NCI-H82 treated with DMSO at 0.1 percent for 48 hours (cell line): ENCODE measurements around the gene ITFG1.
"Not testable (repeated sequence)": the region's sequence is repeated elsewhere in the genome, so short reads cannot be mapped to it uniquely, and the experiment has no call there.

Source experiments
- DNase-seq: peaks from one replicate; lab custom pipeline; 2025; ENCODE audit not compliant: unreplicated experiment; lab: John Stamatoyannopoulos, UW

The ITFG1 gene

DNA sequence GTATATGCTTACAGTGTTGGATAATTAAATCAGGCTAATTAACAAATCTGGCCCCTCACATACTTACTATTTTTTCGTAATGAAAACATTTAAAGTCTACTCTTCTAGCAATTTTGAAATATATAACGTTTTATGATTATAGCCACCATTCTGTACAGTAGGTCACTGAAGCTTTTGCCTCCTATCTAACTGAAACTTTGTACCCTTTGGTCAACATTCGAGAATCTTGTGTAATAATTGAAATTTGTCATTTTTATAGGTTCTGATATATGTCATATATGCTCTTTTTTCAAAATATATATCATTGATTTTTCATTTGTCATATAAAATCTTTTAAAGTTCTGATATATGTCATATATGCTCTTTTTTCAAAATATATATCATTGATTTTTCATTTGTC lies 12.9 kb upstream of the ITFG1 start:
- DNase-seq, result no peak

DNA sequence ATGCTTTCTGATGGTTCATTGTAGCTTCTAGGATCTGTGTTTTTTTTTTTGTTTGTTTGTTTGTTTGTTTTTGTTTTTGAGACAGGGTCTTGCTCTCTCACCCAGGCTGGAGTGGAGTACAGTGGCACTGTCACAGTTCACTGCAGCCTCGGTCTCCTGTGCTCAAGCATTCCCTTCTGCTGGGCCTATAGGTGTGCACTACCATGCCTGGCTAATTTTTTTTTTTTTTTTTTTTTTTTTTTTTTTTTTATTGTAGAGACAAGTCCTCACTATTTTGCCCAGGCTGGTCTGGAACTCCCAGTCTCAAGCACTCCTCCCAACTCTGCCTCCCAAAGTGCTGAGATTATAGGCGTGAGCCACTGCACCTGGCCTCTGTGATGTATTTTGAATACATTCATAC lies 12.1 kb upstream of the ITFG1 start:
- DNase-seq, result not testable (repeated sequence)

- no peak for DNase-seq
Observed at GRCh38 chr16:47470810-47471209, 9.9 kb upstream of the ITFG1 start.

GRCh38 chr16:47470211-47470610 lies 9.3 kb upstream of the ITFG1 start:
- DNase-seq, result no peak

DNA sequence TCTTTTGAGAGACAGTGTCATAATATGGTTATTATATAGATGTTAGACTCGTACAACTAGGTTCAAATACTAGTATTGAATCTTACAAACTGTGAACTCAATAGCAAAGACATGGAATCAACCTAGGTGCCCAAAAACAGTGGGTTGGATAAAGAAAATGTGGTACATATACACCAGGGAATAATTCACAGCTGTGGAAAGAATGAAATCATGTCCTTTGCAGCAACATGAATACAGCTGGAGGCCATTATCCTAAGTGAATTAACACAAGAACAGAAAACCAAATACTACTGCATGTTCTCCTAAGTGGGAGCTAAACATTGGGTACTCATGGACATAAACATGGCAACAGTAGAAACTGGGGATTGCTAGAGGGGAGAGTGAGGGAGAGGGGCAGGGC lies 8.4 kb upstream of the ITFG1 start:
- DNase-seq, result no peak

DNA sequence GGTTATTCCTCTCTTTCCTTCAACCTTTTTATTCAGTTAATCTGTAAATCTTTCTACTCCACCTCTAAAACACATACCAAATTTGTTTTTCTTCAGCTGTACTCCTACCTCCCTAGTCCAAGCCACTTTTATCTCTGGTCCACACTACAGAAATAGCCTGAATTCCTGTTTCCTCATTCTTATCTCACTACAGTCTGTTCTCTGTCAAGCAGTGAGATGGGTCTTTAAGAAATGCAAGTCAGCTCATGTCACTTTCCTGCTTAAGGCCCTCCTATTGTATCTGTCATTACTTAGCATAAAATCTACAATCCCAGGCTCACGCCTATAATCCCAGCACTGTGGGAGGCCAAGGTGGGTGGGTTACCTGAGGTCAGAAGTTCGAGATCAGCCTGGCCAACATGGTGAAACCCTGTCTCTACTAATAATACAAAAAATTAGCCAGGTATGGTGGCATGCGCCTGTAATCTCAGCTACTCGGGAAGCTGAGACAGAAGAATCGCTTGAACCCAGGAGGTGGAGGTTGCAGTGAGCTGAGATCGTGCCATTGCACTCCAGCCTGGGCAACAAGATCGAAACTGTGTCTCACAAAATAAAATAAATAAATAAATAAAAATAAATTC lies 7.3 kb upstream of the ITFG1 start:
- DNase-seq, result not testable (repeated sequence)

GRCh38 chr16:47467501-47467900 lies 6.6 kb upstream of the ITFG1 start:
- DNase-seq, result no peak

DNA sequence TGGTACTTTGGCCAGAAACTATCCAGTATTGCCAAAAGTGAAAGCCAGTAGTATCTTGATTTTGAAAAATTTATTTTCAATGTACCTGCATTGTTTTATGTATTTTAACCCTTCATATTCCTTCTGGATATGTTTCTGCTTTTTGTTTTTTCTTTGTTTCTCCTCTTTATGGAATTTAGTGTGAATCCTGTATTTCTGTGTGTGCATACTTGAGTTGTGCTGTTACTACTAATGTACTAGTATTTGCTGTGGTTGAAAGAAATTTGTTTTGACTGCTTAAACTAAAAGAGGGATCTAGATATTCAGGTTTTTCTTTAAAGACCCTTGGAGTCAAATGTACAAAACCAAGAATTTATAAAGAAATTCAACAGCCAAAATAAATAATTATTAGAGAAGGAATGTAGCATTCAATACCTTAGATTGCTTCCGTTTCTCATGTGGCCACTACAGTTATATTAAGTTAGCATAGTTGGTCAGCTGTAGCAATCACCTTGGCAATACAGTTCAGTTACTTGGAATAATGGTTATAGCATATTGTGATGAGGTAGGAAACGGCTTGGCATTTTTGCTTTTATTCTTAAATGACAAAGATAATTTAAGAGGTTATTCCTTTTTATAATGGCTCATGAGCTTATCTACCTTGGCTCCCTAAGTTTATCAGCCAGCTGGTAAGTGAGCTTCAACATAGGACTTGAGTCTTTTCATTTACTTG lies 5.2 kb upstream of the ITFG1 start:
- no peak for DNase-seq

DNA sequence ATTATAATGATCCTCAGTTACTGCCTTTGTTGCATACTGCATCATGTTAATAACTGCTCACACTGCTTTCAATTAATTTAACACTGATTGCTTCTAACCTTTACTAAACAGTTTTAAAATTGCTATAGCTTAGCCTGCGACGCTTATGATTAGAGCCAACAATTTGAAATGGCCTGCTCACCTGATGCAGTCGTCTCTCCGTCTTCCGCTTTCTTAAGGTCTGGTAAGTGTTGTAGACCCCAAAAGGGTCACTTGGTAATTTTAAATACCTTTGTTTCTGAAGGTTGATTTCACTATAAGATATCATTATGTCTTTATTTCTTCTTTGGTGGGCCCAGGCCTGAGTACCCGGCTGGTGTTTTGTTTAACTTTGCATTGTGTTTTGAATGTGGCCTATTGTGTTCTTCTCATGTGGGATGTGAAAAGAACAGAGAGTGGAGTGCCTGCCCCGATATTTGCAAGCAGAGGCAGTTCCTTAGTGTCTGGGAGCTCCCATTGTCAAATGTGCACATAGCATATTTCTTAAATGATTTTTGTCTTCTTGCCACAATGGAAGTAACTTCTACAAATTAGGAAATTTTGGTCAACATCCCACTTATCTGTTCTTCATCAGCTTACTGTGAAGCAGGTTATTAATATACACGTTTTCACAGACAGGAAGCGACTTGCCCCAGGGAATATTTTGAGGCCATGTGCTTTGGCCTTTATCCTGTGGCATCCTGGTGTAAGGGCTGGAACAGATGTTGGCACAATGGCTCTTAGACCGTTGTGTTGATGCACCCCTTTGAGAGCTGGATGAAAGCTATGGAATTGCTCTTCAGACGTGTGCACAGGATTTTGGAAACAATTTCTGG lies 3.1 kb upstream of the ITFG1 start:
- DNase-seq, result no peak

DNA sequence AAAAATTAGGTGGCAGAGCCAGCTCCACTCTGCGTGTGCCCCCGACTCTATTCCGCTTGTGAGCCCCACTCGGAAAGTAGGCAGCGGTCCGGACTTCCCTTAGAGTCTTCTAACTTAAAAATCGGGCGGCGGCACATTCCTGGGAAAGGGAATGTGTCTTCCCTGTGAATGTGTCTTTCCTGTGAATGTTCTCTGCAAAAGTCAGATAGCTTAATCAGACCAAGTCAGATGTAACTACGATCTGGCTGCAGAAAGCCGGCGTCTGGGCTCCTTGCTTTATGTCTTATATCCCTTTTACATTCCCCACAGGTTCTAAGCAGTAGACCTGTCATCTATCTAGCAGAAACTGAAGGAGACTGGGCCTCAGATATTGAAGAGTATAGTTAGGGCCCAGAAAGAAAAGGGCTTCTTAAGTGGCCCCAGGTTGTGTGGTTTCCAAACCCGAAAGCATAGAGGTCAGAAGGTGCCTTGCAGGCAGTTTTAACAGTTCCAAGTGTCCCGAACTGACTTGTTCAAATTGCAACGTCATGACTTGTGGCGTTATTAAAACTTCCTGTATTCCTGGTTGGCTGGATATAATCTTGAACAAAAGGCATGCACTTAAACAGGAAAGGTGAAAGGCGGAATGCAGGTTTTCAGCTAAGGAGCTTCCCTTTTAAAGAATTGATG lies 869 bp upstream of the ITFG1 start:
- peak; percentile 1 for DNase-seq

DNA sequence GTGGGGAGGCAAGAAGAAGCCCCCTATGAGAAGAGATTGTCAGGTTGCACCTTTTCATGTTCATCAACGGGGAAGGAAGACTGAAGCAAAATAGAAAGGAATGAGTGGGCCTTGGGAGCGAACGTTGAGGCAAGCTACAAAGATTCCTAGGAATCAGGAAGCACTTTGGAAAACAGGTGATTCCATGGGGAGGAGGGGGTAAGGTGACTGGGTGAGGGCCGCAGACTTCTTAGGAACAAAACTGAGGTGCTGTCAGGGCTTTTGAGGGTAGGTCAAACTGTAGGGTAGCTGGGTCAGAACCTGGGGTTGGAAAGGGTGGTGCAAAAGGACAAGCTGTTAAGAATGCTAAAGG lies 528 bp downstream of the ITFG1 start:
- no peak for DNase-seq

GRCh38 chr16:47459603-47460002 lies 1.3 kb downstream of the ITFG1 start:
- DNase-seq, result no peak

DNA sequence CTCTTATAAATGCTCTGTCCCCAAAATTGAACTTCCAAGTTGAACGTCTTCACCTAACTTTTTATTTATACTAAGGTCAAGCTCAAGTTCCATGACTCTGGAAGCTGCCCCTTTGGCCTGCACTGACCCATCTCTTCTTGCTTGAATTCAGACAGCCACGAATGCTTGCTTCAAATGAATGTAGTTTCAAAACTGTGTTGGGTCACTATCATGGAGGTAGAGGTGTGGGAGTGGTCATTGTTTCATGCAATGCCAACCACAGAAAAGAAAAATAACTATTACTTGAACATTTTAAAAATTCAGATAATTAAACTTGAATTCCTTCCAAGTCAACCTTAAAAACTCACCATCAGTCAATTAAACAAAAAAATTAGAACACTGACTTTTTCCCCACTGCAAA lies 2.5 kb downstream of the ITFG1 start:
- no peak for DNase-seq

GRCh38 chr16:47449788-47450187 lies 11.1 kb downstream of the ITFG1 start:
- DNase-seq, result no peak

DNA sequence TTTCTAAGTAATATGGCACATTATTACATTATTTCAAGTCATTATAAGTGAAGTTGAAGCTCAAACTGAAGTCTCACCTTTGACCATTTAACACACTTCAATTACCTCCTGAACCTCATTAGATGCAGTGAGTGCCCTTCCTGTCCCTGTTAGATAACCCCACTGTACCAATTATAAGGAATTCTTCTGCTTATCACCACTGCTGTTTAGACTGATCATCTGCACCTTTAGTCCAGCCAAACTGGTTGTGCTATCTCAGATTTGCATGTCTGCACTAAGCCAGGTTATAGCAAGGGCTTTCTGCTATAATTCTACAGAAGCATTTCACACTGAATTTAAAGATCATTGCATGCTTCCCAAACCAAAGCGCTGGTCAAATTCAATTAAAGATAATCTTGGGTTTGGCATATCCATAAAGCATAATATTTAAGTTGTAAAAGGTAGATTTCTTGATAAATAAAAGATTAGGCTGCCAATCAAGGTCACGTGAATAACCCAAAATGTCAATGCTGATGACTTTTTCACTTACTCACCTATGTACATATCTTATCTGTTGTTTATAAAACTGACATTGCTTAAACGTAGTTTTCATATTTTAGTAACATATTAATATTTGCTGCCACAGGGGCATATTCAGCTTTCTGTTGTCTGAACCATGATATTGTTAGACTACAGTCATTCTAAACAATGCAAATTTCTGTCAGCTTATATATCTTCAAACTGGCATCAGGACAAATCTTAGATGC lies 11.9 kb downstream of the ITFG1 start:
- DNase-seq, result no peak

- DNase-seq, result no peak
Observed at GRCh38 chr16:47446431-47446830, 14.4 kb downstream of the ITFG1 start.

GRCh38 chr16:47442884-47443283 lies 18.0 kb downstream of the ITFG1 start:
- DNase-seq, result not testable (repeated sequence)

DNA sequence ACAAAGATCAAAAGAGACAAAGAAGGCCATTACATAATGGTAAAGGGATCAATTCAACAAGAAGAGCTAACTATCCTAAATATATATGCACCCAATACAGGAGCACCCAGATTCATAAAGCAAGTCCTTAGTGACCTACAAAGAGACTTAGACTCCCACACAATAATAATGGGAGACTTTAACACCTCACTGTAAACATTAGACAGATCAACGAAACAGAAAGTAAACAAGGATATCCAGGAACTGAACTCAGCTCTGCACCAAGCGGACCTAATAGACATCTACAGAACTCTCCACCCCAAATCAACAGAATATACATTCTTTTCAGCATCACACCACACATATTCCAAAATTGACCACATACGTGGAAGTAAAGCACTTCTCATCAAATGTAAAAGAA lies 20.8 kb downstream of the ITFG1 start:
- not testable (repeated sequence) for DNase-seq

- DNase-seq, result not testable (repeated sequence)
Observed at GRCh38 chr16:47434274-47434673, 26.6 kb downstream of the ITFG1 start.

DNA sequence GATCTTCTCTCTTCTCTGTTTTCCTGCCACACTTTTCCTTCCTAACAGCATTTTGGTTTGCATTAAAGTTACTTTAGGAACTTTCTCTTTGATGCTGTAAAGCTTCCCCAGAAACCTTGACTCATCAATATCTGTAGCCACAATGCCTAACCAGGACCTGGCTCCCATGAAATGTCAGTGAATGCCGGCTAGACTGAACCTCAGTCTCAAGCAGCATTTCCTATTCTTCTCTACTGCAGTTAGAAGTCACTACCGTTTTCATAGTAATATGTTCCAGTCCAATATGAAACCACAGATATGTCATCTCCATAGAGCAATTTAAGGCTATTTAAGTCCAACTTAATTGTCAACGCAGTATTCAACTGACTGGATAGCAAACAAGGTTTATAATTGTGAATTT lies 28.9 kb downstream of the ITFG1 start:
- DNase-seq, result no peak

DNA sequence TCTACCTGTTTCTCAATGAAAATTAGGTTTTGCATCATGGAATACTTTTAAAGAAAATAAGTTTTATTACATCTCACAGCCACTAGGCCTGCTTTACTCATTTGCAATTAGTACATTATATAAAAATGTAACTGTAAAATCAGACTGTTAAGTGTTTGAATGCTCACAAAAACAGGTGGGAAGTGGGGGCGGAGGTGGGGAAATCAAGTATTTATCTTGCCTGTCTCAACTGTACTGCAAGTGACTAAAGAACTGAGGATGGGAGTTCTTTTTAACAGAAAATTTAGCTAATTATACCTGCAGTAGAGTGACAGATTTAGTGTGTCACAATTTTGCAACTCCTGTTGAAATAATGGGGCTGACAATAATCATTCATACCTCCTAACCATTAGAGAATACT lies 34.1 kb downstream of the ITFG1 start:
- DNase-seq, result no peak
